GM13977 (cell line): Measurements from ENCODE around the gene PNKD.

Experiments used
- DNase-seq: peaks from one replicate; pipeline ENCODE4 v3.0.0; 2012; ENCODE audit warnings: low spot score
- CTCF ChIP-seq: IDR thresholded peaks from 2 replicates; pipeline ENCODE4 v1.5.1; 2012; ENCODE audit warnings: mild to moderate bottlenecking, control low read depth; ENCODE audit not compliant: insufficient read depth; ENCODE audit errors: extremely low read depth, missing control alignments
- in situ Hi-C: fragments of 300-500 bp; cut with MboI; formaldehyde crosslinking; loops from one replicate; pipeline ENCODE4 v1.12.0; 2022; ENCODE audit warnings: low sequenced_read_pairs, low pct_unique_long_range_greater_than_20kb, mixed read lengths, inconsistent platforms; ENCODE audit not compliant: unreplicated experiment

Gene PNKD

GRCh38 chr2:218327451-218328210, 57.3 kb downstream of the PNKD start:
- no peak for TF ChIP-seq CTCF

GRCh38 chr2:218328294-218328693, 58.0 kb downstream of the PNKD start:
- no peak for TF ChIP-seq CTCF
- no peak for DNase-seq
- in situ Hi-C loops = no loop called here

More at GRCh38 chr2:218327451-218328210, 57.3 kb downstream of the PNKD start:
- DNase-seq = no peak
- in situ Hi-C loops = no loop called here

GRCh38 chr2:218329027-218329825, 58.9 kb downstream of the PNKD start:
- in situ Hi-C loops = no loop called here
- DNase-seq = peak; percentile 73
- no peak for TF ChIP-seq CTCF

- no peak for TF ChIP-seq CTCF
- DNase-seq = peak; percentile 59
- in situ Hi-C loops = no loop called here
Measured at GRCh38 chr2:218329826-218330593, 59.7 kb downstream of the PNKD start.

GRCh38 chr2:218331745-218332144, 61.4 kb downstream of the PNKD start:
- no peak for DNase-seq
- no peak for TF ChIP-seq CTCF
- in situ Hi-C loops = no loop called here

GRCh38 chr2:218332288-218332687, 62.0 kb downstream of the PNKD start:
- no peak for TF ChIP-seq CTCF
- in situ Hi-C loops = no loop called here
- DNase-seq = no peak
